IPS DF 6.9 (cell line): ENCODE measurements around the gene HRC.
A peak's percentile ranks its signal among the peaks of the same experiment; 100 is the strongest.
"Not testable (repeated sequence)": the region's sequence is repeated elsewhere in the genome, so short reads cannot be mapped to it uniquely, and the experiment has no call there.

Experiments used
- DNase-seq: peaks from one replicate; pipeline ENCODE4 v3.0.0-alpha.2; 2013; ENCODE audit warnings: low read depth, low spot score
- H3K27ac ChIP-seq: one replicate; pipeline ENCODE4 v1.5.1; 2013; ENCODE audit warnings: low read length, control low read depth
- H3K27me3 ChIP-seq: 2 replicates; pipeline ENCODE4 v1.6.1; 2013; ENCODE audit warnings: mild to moderate bottlenecking, low read length; ENCODE audit not compliant: control insufficient read depth, insufficient read depth
- H3K36me3 ChIP-seq: 2 replicates; pipeline ENCODE4 v1.6.1; 2013; ENCODE audit warnings: low read length; ENCODE audit not compliant: control insufficient read depth, insufficient read depth
- H3K4me1 ChIP-seq: 2 replicates; pipeline ENCODE4 v1.6.1; 2013; ENCODE audit warnings: low read length; ENCODE audit not compliant: control insufficient read depth, insufficient read depth
- H3K4me3 ChIP-seq: 2 replicates; pipeline ENCODE4 v1.5.1; 2013; ENCODE audit warnings: mild to moderate bottlenecking, low read length
- H3K9me3 ChIP-seq: 2 replicates; pipeline ENCODE4 v1.6.1; 2013; ENCODE audit warnings: low read length, inconsistent platforms; ENCODE audit not compliant: control insufficient read depth, insufficient read depth
- WGBS: extraction: QIAGEN DNeasy Blood & Tissue Kit; methylation state at CpG from one replicate; pipeline ENCODE4 v1.1.7; 2013; ENCODE audit warnings: mixed read lengths, missing lambda C conversion rate; ENCODE audit not compliant: insufficient read length, insufficient coverage; 5-methylcytosine and 5-hydroxymethylcytosine counted together

HRC gene

DNA sequence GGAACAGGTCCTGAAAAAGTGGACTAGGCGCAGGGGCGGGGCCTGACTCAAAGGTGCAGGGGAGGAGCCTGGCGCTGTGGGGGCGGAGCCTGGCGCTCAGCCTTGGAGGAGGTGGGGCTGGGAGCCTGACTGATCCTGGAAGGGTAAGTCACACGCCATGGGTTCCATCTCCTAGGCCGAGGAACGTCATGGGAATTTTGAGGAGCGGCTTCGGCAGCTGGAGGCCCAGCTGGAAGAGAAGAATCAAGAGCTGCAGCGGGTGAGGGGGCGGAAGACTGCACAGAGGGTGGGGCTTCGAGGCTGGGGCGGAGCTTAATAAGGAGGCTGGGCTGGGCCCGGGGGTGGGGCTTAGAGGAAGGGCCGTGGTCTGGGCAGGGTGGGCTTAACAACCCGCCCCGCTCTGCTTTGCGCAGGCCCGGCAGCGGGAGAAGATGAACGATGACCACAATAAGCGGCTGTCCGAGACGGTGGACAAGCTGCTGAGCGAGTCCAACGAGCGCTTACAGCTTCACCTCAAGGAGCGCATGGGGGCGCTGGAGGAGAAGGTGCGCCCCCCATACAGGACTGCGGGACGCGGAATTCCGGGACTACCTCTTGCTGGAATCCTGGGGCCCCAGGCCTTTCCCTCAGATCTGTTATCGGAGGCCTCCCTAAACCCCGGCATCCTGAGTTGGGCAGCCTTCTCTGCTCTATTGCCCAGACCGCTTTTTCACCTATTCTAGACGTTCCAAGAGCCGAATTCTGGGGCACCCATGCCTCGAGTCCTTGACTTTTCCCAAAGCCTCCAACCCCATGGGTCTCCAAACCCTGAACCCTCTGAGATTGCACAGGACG is 21.4 kb downstream of the HRC start:
- H3K27ac ChIP-seq = no peak overlapping the region
- no peaks in the 10 kb centered on the region for H3K27me3 ChIP-seq
- H3K9me3 ChIP-seq = no peaks in the 10 kb centered on the region
- no CpG with 5 or more reads among the region's 42 CpGs for WGBS
- no peak overlapping the region for H3K4me3 ChIP-seq
- no peak for DNase-seq
- peaks cover 7% of the 10 kb centered on the region; the same call in 1 of the 2 replicates for H3K36me3 ChIP-seq
- peaks cover 1% of the 10 kb centered on the region; the same call in 1 of the 2 replicates for H3K4me1 ChIP-seq

DNA sequence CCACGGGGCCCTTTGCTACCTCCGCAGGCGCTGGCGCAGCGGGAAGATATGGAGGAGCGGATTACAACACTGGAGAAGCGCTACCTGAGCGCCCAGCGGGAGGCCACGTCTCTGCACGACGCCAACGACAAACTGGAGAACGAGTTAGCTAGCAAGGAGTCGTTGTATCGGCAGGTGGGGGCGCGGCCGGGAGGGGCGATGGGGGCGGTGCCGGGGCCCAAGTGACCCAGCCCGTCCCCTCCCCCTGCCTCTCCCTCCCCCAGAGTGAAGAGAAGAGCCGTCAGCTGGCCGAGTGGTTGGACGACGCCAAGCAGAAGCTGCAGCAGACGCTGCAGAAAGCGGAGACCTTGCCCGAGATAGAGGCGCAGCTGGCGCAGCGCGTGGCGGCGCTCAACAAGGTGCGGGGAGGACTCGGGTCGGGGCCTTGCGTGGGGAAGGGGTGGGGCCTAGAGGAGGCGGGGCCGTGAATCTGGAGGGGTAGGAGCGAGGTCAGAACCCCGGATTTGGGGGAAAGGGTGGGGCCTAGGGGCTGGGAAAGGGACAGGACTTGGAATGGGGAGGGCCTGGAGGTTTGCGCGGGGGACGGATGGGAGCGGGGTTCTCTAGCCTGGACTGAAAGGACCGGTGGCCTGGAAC is 22.1 kb downstream of the HRC start:
- Histone ChIP-seq H3K36me3 (peaks cover 7% of the 10 kb centered on the region; the same call in 1 of the 2 replicates), H3K4me3 (no peak overlapping the region), H3K27me3 (no peaks in the 10 kb centered on the region), H3K9me3 (no peaks in the 10 kb centered on the region), H3K4me1 (peaks cover 3% of the 10 kb centered on the region), H3K27ac (no peak overlapping the region)
- DNase-seq = no peak
- WGBS = no CpG with 5 or more reads among the region's 49 CpGs

DNA sequence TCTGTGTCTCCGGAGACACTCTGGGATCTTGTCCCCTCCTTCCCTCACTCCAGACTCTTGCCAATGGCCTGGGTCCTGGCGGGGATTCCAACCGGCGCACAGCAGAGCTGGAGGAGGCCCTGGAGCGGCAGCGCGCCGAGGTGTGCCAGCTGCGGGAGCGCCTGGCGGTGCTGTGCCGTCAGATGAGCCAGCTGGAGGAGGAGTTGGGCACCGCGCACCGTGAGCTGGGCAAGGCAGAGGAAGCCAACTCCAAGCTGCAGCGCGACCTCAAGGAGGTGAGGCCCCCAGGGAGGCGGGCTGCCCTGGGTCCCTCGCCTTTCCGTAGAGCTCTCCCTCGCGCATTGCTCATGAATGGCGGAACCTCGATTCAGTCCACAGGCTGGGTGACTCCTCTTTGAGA is 24.9 kb downstream of the HRC start:
- no CpG with 5 or more reads among the region's 24 CpGs for WGBS
- Histone ChIP-seq H3K27me3 (no peaks in the 10 kb centered on the region), H3K9me3 (no peaks in the 10 kb centered on the region), H3K4me3 (no peak overlapping the region), H3K4me1 (peaks cover 5% of the 10 kb centered on the region), H3K27ac (no peak overlapping the region), H3K36me3 (no peaks in the 10 kb centered on the region; the same call in 1 of the 2 replicates)
- no peak for DNase-seq

DNA sequence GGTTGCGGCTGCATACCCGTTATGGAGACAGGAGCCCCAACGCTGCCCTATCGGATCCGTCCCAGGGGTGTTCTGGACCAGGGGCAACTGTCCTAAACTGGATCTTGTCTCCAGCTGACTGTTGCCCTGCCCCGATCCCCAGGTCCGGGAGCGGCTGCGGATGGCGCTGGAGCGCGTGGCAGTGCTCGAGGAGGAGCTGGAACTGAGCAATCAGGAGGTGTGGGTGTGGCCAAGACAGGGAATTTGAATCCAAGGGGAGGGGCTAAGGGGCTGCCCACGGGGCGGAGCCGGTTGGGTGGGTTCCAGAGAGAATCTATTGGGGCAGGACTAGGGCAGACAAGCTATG is 26.0 kb downstream of the HRC start:
- no peaks in the 10 kb centered on the region for H3K9me3 ChIP-seq
- no peaks in the 10 kb centered on the region for H3K36me3 ChIP-seq
- H3K4me3 ChIP-seq = no peak overlapping the region
- H3K27me3 ChIP-seq = no peaks in the 10 kb centered on the region
- DNase-seq = no peak
- WGBS = no CpG with 5 or more reads among the region's 16 CpGs
- peaks cover 5% of the 10 kb centered on the region for H3K4me1 ChIP-seq
- no peak overlapping the region for H3K27ac ChIP-seq

DNA sequence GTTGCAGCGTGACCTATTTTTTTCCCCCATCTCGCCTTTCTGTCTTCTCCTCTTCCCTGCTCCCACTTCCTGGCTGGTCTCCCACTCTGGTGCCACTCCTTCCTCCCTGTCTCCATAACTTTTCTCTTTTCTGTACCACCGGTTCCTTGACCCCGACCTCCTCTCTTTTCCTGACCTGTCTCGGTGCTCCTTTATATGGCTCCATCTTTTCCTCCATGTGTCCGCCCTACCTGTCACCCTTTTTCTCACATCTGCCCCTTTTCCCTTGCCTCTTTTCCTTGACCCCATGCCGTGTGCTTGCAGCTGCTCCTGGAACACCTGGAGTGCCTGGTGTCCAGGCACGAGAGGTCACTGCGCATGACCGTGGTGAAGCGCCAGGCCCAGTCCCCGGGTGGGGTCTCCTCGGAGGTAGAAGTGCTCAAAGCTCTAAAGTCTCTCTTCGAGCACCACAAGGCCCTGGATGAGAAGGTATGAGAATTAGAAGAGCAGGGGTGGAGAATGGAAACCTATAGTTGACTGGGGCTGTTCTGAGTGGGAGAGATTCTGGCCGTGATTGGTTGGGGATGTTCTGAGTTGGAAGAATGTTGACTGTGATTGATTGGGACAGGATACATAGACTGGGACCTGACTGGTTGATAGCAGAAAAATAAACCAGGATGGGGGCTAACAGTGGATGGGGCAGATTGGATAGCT is 26.5 kb downstream of the HRC start:
- Histone ChIP-seq H3K27ac (no peak overlapping the region), H3K9me3 (no peaks in the 10 kb centered on the region), H3K27me3 (no peaks in the 10 kb centered on the region), H3K4me1 (peaks cover 5% of the 10 kb centered on the region), H3K36me3 (no peaks in the 10 kb centered on the region), H3K4me3 (peak overlapping the region; percentile 10; the same call in 1 of the 2 replicates)
- DNase-seq = no peak
- no CpG with 5 or more reads among the region's 15 CpGs for WGBS

DNA sequence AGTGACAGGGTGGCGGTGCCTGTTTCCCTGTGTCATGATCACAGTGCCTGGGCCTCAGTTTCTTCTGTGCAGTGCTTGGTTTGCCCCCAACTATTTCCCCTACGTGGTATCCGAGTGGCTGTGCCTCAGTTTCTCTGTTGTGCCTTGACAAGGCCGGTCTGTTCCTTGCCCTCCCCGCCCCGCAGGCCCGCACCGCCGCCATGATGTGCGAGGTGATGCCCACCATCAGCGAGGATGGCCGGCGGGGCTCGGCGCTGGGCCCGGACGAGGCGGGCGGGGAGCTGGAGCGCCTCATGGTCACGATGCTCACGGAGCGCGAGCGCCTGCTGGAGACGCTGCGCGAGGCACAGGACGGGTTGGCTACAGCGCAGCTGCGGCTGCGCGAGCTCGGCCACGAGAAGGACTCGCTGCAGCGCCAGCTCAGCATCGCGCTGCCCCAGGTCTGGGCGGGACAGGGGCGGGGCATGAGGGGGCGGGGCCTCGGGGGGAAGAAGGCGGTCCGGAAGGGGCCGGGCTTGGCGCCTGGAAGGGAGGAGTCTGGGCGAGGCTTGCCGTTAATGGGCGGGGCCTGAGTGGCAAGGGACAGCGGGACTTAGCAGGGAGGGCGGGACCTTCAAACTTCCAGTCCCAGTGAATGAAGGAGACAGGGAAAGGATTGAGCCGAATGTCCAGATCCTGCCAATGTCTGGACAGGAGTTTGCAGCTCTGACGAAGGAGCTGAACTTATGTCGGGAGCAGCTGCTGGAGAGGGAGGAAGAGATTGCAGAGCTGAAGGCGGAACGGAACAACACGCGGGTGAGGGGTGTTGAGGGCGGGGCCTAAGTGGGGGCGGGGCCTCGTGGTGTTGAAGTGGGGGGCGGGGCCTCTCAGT is 27.3 kb downstream of the HRC start:
- no peak for DNase-seq
- Histone ChIP-seq H3K9me3 (no peaks in the 10 kb centered on the region), H3K36me3 (no peaks in the 10 kb centered on the region), H3K27ac (no peak overlapping the region), H3K4me1 (peaks cover 5% of the 10 kb centered on the region), H3K4me3 (peak overlapping the region; percentile 48; the same call in 1 of the 2 replicates), H3K27me3 (no peaks in the 10 kb centered on the region)
- no CpG with 5 or more reads among the region's 63 CpGs for WGBS

DNA sequence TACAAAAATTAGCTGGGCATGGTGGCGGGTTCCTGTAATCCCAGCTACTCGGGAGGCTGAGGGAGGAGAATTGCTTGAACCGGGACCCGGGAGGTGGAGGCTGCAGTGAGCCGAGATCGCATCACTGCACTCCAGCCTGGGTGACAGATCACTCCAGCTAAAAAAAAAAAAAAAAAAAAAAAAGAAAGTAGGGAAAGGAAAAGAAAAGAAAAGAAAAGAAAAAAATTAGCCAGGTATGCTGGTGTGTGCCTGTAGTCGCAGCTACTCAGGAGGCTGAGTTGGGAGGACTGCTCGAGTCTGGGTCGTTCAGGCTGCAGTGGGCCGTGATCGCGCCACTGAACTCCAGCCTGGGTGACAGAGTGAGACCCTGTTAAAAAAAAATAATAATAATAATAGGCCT is 28.0 kb downstream of the HRC start:
- H3K27me3 ChIP-seq, DNase-seq, H3K9me3 ChIP-seq, H3K4me1 ChIP-seq, H3K36me3 ChIP-seq, H3K27ac ChIP-seq, H3K4me3 ChIP-seq: not testable (repeated sequence)
- WGBS = no CpG with 5 or more reads among the region's 12 CpGs

DNA sequence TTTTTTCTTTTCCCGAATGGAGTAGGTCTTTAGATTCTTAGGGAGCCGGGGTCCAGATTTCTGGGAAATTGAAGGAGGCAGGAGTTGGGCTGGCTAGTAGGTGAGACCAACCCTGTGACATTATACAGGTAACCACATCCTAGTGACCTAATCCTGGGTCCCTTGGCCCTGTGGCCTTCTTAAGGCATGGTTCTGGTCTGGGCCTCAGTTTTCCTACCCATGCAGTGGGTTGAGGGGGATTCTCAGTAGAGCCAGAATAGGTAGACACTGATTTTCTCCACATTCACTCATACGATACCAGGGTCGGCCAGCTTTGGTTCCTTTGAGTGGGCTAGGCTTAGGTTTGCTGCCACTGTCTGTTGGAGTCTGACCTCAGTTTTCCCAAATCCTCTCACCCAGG is 28.6 kb downstream of the HRC start:
- Histone ChIP-seq H3K36me3 (no peaks in the 10 kb centered on the region), H3K4me1 (peaks cover 5% of the 10 kb centered on the region), H3K9me3 (no peaks in the 10 kb centered on the region), H3K27ac (no peak overlapping the region), H3K27me3 (no peaks in the 10 kb centered on the region), H3K4me3 (no peak overlapping the region)
- no peak for DNase-seq
- WGBS = no CpG with 5 or more reads among the region's 4 CpGs

DNA sequence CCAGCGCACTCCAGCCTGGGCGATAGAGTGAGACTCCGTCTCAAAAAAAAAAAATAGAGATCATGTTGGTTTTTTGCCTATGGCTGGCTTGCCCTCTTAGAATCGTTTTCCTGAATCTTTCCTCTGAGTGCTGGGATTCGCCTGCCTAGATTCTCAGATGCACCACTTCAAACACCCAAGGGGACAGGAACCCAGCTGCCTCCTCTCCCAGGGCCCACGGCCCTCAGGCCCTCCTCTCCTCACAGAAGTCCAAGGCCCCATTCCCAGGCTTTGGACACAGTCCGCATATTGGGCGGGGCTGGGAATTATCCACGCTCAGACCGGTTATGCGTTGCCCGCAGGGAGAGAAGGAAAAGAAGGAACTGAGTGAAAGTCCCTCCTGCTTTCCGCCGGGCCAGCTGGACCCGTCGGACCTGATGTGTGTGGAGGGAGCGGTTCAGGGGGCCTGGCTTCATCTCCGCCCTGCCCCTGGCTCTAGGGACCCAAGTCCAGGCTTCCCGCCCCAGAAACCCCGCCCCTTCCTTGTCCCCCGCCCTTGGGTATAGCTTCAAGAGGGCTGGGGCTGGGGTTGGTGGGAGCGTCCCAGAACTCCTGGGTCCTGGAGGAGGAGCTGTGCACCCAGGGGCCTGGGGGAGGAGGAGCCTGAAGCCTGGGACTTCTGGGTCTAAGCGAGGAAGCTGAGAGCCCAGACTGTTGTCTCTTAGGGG is 30.0 kb downstream of the HRC start:
- peak overlapping the region; percentile 2; the same call in 1 of the 2 replicates for H3K4me3 ChIP-seq
- WGBS = no CpG with 5 or more reads among the region's 23 CpGs
- H3K9me3 ChIP-seq = no peaks in the 10 kb centered on the region
- peaks cover 5% of the 10 kb centered on the region for H3K4me1 ChIP-seq
- no peak for DNase-seq
- H3K27ac ChIP-seq = no peak overlapping the region
- H3K36me3 ChIP-seq = no peaks in the 10 kb centered on the region
- peaks cover 9% of the 10 kb centered on the region for H3K27me3 ChIP-seq
